ENCODE measurements around the gene MTFMT.

DNA sequence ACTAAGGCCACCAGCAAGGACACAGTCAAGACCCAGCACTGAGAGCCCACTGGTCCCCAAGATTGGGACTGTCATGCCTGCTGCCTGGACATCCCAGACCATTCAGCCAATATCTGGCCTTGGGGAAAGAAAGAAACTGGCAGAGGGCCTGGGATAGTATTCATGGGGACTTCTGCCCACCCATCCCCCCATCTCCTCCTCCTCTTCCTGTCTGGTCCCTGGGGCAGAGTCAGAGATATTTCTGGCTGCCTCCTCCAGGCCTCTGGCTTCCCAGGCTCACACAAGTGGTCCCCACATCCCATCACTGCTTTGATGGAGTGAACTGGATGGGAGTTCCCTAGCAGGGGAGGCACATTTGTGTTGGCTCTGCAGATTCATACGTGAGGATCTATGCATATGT lies 42.6 kb upstream of the MTFMT start:
- TF ChIP-seq FOXK2 (IDR thresholded peaks at IDR 0.05), result no peak
- TF ChIP-seq FOXA1 (IDR thresholded peaks at IDR 0.05), result no peak
- TF ChIP-seq BHLHE40 (IDR thresholded peaks at IDR 0.05; ENCODE audit: borderline replicate concordance), result no peak
- TF ChIP-seq SP1 (IDR thresholded peaks at IDR 0.05), result no peak
- no peak for TF ChIP-seq L3MBTL2 (conservative IDR thresholded peaks at IDR 0.05)
- no peak for TF ChIP-seq ARNT (IDR thresholded peaks at IDR 0.05)
- no peak for TF ChIP-seq ELF4 (IDR thresholded peaks at IDR 0.05)
- no peak for TF ChIP-seq SUZ12 (IDR thresholded peaks at IDR 0.05)
- TF ChIP-seq HDGF (IDR thresholded peaks at IDR 0.05; ENCODE audit: borderline replicate concordance), result no peak
- TF ChIP-seq ZNF384 (IDR thresholded peaks at IDR 0.05), result no peak

All from HEK293T (cell line).